Kidney (tissue), 14 donors: ENCODE data around the gene SETX. TPM values are rescaled to one million over a fixed set of nuclear protein-coding genes. Genes with fewer than 3 reads are reported as not detected.

Source experiments
- DNase-seq, 5 donors: peaks; one replicate each; pipeline ENCODE4 v3.0.0-alpha.2; 2013 to 2020
- FAIRE-seq: peaks from 2 replicates; lab custom pipeline; 2012; peaks lifted over from hg19 to GRCh38; lab: Jason Lieb, UNC
- H3K27ac ChIP-seq, 2 donors: one replicate each; pipeline ENCODE4 v1.7.0; 2013; ENCODE audit warnings: low read depth in 2 of 2, low read length in 2 of 2, inconsistent platforms in 1 of 2
- H3K27me3 ChIP-seq: one replicate; pipeline ENCODE4 v1.7.1; 2013; ENCODE audit warnings: low read length, inconsistent platforms; ENCODE audit not compliant: control insufficient read depth, insufficient read depth
- H3K36me3 ChIP-seq, 3 donors: one replicate each; pipeline versions ENCODE4 v1.7.0 to v1.7.1; 2013; ENCODE audit warnings: low read length in 3 of 3, control low read depth in 1 of 3, inconsistent platforms in 1 of 3; ENCODE audit not compliant: insufficient read depth in 3 of 3, control insufficient read depth in 2 of 3
- H3K4me1 ChIP-seq, 3 donors: one replicate each; pipeline versions ENCODE4 v1.7.0 to v1.7.1; 2013; ENCODE audit warnings: low read length in 3 of 3, inconsistent platforms in 1 of 3, low read depth in 1 of 3; ENCODE audit not compliant: control insufficient read depth in 2 of 3, insufficient read depth in 2 of 3
- H3K4me3 ChIP-seq, 3 donors: one replicate each; pipeline versions ENCODE4 v1.7.0 to v1.8.1; 2013; ENCODE audit warnings: low read length in 3 of 3, control low read depth in 1 of 3, inconsistent platforms in 1 of 3
- H3K9ac ChIP-seq, 3 donors: one replicate each; pipeline versions ENCODE4 v1.7.0 to v1.7.1; 2013; ENCODE audit warnings: low read length in 3 of 3, control low read depth in 1 of 3, inconsistent platforms in 1 of 3
- H3K9me3 ChIP-seq, 3 donors: one replicate each; pipeline versions ENCODE4 v1.7.0 to v1.7.1; 2013; ENCODE audit warnings: low read length in 3 of 3, control low read depth in 1 of 3, inconsistent platforms in 1 of 3; ENCODE audit not compliant: control insufficient read depth in 2 of 3, insufficient read depth in 1 of 3
- intact Hi-C: fragments of 100-400 bp; cut with DNase I; formaldehyde crosslinking; loops from one replicate; pipeline ENCODE4 v1.11.1; 2022
- polyA plus RNA-seq: library from polyadenylated mRNA; stranded (reverse); fragments of 350-450 nt; fragmentation: Illumina TruSeq; extraction: RNeasy Lipid Tissue Mini Kit (QIAGEN cat#74804); gene quantifications from one replicate; pipeline ENCODE4 v1.2.3, GENCODE V29; 2014; ENCODE audit warnings: low read depth, low replicate concordance; ENCODE audit not compliant: insufficient read depth
- total RNA-seq: library from RNA; stranded (reverse); fragmentation: NEBNext Ultra II Directional; extraction: Animal tissue kit (Norgen Biotek cat#: 25700); gene quantifications from one replicate; pipeline ENCODE4 v1.2.1, GENCODE V29; 2021
- TF ChIP-seq, protein P1 (sequence below): IDR thresholded peaks from 3 replicates; pipeline ENCODE4 v1.5.1; 2012; ENCODE audit warnings: mild to moderate bottlenecking, moderate library complexity, borderline replicate concordance; ENCODE audit not compliant: insufficient read depth; ENCODE audit errors: extremely low read depth
- donor health status: control.
- donor health status: control.
- donor health status: control.
- donor health status: control.
- donor health status: control.
- donor health status: DM: yes; HTN: yes; CAD: no.
- donor health status: Normal renal cell carcinoma (clear cell type).

Gene SETX
- total and polyA plus RNA-seq, 2 donors from 2014 or later, result 16.1 to 56.8 TPM

GRCh38 chr9:132244582-132245455, 110.0 kb downstream of the SETX start:
- DNase-seq (peak in 3 of 5 donors; percentile 31 to 93 (median 53)), FAIRE-seq (no peak)
- Histone ChIP-seq H3K4me1 (peaks cover 0 to 12% (median 0%) of the 10 kb centered on the region in 3 donors), H3K4me3 (no peak overlapping the region), H3K9ac (no peak overlapping the region), H3K9me3 (no peaks in the 10 kb centered on the region), H3K27ac (peak overlapping the region in 1 of 2 donors; percentile 52), H3K27me3 (no peaks in the 10 kb centered on the region), H3K36me3 (no peaks in the 10 kb centered on the region)
- TF ChIP-seq, protein P1, sequence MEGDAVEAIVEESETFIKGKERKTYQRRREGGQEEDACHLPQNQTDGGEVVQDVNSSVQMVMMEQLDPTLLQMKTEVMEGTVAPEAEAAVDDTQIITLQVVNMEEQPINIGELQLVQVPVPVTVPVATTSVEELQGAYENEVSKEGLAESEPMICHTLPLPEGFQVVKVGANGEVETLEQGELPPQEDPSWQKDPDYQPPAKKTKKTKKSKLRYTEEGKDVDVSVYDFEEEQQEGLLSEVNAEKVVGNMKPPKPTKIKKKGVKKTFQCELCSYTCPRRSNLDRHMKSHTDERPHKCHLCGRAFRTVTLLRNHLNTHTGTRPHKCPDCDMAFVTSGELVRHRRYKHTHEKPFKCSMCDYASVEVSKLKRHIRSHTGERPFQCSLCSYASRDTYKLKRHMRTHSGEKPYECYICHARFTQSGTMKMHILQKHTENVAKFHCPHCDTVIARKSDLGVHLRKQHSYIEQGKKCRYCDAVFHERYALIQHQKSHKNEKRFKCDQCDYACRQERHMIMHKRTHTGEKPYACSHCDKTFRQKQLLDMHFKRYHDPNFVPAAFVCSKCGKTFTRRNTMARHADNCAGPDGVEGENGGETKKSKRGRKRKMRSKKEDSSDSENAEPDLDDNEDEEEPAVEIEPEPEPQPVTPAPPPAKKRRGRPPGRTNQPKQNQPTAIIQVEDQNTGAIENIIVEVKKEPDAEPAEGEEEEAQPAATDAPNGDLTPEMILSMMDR, result no peak
- intact Hi-C loops, result no loop called here

- TF ChIP-seq, protein P1, result no peak
- FAIRE-seq, result no peak
- Histone ChIP-seq H3K36me3 (no peaks in the 10 kb centered on the region), H3K9me3 (no peaks in the 10 kb centered on the region), H3K27ac (no peak overlapping the region), H3K4me1 (peaks cover 0 to 12% (median 0%) of the 10 kb centered on the region in 3 donors), H3K4me3 (no peak overlapping the region), H3K27me3 (no peaks in the 10 kb centered on the region), H3K9ac (no peak overlapping the region)
- intact Hi-C loops, result no loop called here
- peak in 1 of 5 donors; percentile 67 for DNase-seq
Observed at GRCh38 chr9:132243156-132244074, 111.4 kb downstream of the SETX start.

DNA sequence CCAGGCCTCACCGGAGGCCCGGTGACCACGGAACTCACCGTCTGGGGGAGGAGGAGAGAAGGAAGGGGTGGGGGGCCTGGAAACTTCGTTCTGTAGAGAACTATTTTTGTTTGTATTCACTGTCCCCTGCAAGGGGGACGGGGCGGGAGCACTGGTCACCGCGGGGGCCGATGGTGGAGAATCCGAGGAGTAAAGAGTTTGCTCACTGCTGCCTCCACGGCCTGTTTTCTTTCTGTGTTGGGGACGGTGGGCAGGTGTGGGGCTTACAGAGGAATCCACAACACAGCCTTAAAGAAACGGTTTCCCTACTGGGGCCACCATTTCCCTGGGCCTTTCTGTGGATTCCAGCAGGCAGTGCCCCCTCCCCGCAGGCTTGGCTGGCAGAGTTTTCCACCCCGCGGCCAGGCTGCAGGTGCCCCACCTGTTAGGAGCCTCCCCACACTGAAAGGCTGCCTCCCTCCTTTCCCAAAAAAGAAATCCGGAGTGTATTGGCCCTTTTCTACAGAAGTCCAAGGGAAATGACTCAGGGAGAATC, 112.1 kb downstream of the SETX start:
- H3K27ac ChIP-seq, result no peak overlapping the region
- no peaks in the 10 kb centered on the region for H3K27me3 ChIP-seq
- H3K4me3 ChIP-seq, result peak overlapping the region; percentile 30 to 57 (median 50)
- FAIRE-seq (no peak), DNase-seq (peak in 2 of 5 donors; percentile 51 to 72)
- H3K9ac ChIP-seq, result peak overlapping the region in 1 of 3 donors; percentile 55
- TF ChIP-seq, protein P1, result no peak
- H3K9me3 ChIP-seq, result no peaks in the 10 kb centered on the region
- peaks cover 0 to 12% (median 0%) of the 10 kb centered on the region in 3 donors for H3K4me1 ChIP-seq
- intact Hi-C loops, result no loop called here
- H3K36me3 ChIP-seq, result no peaks in the 10 kb centered on the region
